Endothelial cell (in vitro differentiated cells): ENCODE data around the gene ERBIN. TPM values are rescaled to one million over a fixed set of nuclear protein-coding genes. Genes with fewer than 3 reads are reported as not detected.

Experiments used
- DNase-seq: peaks from one replicate; pipeline ENCODE4 v3.0.0; 2021; ENCODE audit warnings: low spot score
- H3K27ac Mint-ChIP-seq: one replicate; pipeline ENCODE4 v1.8.0; 2021; ENCODE audit warnings: mixed read lengths, inconsistent platforms; ENCODE audit not compliant: unreplicated experiment
- H3K27me3 Mint-ChIP-seq: one replicate; pipeline ENCODE4 v1.8.0; 2021; ENCODE audit warnings: mild to moderate bottlenecking, moderate library complexity, mixed read lengths, inconsistent platforms; ENCODE audit not compliant: unreplicated experiment
- H3K36me3 Mint-ChIP-seq: one replicate; pipeline ENCODE4 v1.8.0; 2021; ENCODE audit warnings: mild to moderate bottlenecking, low read depth, mixed read lengths, inconsistent platforms; ENCODE audit not compliant: unreplicated experiment
- H3K4me1 Mint-ChIP-seq: one replicate; pipeline ENCODE4 v1.8.0; 2021; ENCODE audit warnings: mild to moderate bottlenecking, mixed read lengths, inconsistent platforms; ENCODE audit not compliant: unreplicated experiment
- H3K4me3 Mint-ChIP-seq: one replicate; pipeline ENCODE4 v1.8.0; 2021; ENCODE audit warnings: mild to moderate bottlenecking, mixed read lengths, inconsistent platforms; ENCODE audit not compliant: unreplicated experiment
- H3K9me3 Mint-ChIP-seq: one replicate; pipeline ENCODE4 v1.8.0; 2021; ENCODE audit warnings: mixed read lengths, inconsistent platforms; ENCODE audit not compliant: unreplicated experiment
- total RNA-seq: library from RNA; stranded (reverse); fragmentation: NEBNext Ultra II Directional; extraction: Animal tissue kit (Norgen Biotek cat#: 25700); gene quantifications from one replicate; pipeline ENCODE4 v1.2.1, GENCODE V29; 2021; ENCODE audit not compliant: unreplicated experiment
- TF ChIP-seq, protein P1 (sequence below): fragments of 200-600 bp; sonication (generic); IDR thresholded peaks from one replicate; pipeline ENCODE4 v1.5.0; 2021; ENCODE audit warnings: antibody characterized with exemption; ENCODE audit not compliant: unreplicated experiment

Gene ERBIN
- total RNA-seq, 1 donor from 2014 or later: 93.3 TPM

DNA sequence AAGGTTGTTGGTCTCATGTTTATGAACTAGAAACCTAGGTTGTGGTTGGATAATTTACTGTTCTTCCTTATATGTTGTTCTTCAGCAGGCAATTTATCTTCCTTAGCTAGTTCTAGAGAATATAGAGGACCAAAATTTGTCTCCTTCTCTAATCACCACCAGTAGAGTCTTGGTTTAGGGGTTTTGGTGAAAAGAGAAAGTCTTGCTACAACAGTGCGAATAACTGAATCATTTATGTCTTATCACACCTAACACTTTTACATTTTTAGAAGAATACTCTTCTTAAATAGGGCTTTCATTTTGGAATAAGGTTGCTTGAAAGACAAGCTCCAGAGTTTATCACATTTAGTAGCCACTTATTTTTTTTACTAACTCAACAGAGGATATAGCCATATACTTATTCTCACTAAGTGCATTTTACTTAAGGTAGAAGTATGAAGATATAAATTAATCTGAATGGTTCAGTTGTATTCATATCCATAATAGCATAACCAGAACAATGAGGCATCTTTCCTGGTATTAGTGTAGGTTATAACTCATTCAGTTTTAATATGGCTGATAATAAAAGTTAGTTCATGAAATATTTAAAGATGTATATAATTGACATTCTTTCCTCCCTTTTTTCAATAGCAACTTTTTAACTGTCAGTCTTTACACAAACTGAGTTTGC, 67.9 kb downstream of the ERBIN start:
- H3K27me3 Mint-ChIP-seq: no peaks in the 10 kb centered on the region
- no peak overlapping the region for H3K27ac Mint-ChIP-seq
- no peak overlapping the region for H3K4me3 Mint-ChIP-seq
- no peaks in the 10 kb centered on the region for H3K4me1 Mint-ChIP-seq
- no peaks in the 10 kb centered on the region for H3K9me3 Mint-ChIP-seq
- DNase-seq: no peak
- TF ChIP-seq, protein P1, sequence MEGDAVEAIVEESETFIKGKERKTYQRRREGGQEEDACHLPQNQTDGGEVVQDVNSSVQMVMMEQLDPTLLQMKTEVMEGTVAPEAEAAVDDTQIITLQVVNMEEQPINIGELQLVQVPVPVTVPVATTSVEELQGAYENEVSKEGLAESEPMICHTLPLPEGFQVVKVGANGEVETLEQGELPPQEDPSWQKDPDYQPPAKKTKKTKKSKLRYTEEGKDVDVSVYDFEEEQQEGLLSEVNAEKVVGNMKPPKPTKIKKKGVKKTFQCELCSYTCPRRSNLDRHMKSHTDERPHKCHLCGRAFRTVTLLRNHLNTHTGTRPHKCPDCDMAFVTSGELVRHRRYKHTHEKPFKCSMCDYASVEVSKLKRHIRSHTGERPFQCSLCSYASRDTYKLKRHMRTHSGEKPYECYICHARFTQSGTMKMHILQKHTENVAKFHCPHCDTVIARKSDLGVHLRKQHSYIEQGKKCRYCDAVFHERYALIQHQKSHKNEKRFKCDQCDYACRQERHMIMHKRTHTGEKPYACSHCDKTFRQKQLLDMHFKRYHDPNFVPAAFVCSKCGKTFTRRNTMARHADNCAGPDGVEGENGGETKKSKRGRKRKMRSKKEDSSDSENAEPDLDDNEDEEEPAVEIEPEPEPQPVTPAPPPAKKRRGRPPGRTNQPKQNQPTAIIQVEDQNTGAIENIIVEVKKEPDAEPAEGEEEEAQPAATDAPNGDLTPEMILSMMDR: no peak
- H3K36me3 Mint-ChIP-seq: peaks cover 4% of the 10 kb centered on the region

DNA sequence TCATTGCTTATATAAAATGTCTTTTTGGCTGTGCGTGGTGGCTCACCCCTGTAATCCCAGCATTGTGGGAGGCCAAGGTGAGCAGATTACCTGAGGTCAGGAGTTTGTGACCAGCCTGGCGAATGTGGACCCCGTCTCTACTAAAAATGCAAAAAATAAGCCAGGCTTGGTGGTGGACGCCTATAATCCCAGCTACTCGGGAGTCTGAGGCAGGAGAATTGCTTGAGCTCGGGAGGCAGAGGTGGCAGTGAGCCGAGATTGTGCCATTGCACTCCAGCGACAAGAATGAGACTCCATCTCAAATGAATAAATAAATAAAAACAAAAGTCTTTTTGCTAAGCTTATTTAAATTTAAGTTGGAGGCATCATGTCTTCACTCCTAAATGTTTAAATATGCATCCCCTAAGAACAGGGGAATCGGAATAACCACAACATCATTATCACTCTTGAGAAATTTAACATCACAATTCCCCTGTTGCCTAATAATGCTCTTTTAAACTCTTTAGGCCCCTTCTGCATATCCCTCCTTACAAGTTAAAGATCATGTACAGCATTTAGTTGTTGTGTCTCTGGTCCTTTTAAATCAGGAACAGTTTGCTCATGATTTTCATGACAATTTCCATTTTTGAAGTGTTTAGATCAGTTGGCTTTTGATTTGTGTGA, 72.8 kb downstream of the ERBIN start:
- TF ChIP-seq, protein P1: no peak
- Mint-ChIP-seq H3K27me3 (peaks cover 7% of the 10 kb centered on the region), H3K4me3 (no peak overlapping the region), H3K4me1 (no peaks in the 10 kb centered on the region), H3K36me3 (peaks cover 14% of the 10 kb centered on the region), H3K27ac (peak overlapping the region; percentile 64), H3K9me3 (no peaks in the 10 kb centered on the region)
- no peak for DNase-seq

DNA sequence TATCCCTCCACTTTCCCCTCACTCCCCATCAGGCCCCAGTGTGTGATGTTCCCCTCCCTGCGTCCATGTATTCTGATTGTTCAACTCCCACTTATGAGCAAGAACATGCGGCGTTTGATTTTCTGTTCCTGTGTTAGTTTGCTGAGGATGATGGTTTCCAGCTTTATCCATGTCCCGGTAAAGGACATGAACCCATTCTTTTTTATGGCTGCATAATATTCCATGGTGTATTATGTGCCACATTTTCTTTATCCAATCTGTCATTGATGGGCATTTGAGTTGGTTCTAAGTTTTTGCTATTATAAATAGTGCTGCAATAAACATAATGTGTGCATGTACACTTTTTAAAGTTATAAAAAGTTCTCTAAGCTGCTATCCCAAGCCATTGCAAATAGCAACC, 75.6 kb downstream of the ERBIN start:
- H3K4me3 Mint-ChIP-seq: no peak overlapping the region
- H3K27me3 Mint-ChIP-seq: peaks cover 11% of the 10 kb centered on the region
- TF ChIP-seq, protein P1: no peak
- H3K4me1 Mint-ChIP-seq: peaks cover 9% of the 10 kb centered on the region
- no peak overlapping the region for H3K27ac Mint-ChIP-seq
- no peaks in the 10 kb centered on the region for H3K9me3 Mint-ChIP-seq
- peaks cover 27% of the 10 kb centered on the region for H3K36me3 Mint-ChIP-seq
- DNase-seq: no peak

DNA sequence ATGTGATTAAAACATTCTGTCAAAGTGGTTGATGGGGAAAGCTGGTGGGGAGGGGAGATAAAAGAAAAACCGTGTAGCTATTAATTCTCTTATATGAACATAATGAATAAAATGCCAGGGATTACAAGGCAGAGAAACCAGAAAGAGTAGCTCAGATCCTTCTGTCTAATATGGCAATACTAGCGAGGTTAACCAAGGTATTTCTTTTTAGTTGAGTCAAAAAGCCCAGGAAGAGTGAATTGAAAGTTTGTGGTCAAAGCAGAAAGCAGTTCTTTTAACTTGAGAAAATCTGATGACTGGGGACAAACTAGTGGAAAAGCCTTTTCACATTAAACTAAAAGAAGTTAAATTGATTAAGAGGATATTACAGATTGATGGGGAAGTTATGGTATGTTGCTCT, 76.0 kb downstream of the ERBIN start:
- peaks cover 9% of the 10 kb centered on the region for H3K4me1 Mint-ChIP-seq
- no peak overlapping the region for H3K4me3 Mint-ChIP-seq
- H3K27me3 Mint-ChIP-seq: peaks cover 11% of the 10 kb centered on the region
- H3K27ac Mint-ChIP-seq: no peak overlapping the region
- H3K9me3 Mint-ChIP-seq: no peaks in the 10 kb centered on the region
- peaks cover 27% of the 10 kb centered on the region for H3K36me3 Mint-ChIP-seq
- DNase-seq: no peak
- TF ChIP-seq, protein P1: no peak

DNA sequence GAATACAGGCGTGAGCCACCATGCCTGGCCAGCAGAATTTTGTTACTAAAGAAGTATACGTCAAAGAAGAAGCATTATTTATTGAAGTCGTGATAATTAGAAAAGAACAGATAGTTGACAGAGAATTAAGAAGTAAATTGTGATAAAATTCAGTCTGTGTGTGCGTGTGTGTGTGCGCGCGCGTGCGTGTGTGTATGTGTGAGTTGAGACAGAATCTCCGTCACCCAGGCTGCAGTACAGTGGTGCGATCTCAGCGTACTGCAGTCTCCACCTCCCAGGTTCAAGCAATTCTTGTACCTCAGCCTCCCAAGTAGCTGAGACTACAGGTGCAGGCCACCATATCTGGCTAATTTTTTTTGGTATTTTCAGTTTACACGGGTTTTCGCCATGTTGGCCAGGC, 77.8 kb downstream of the ERBIN start:
- DNase-seq: no peak
- peaks cover 9% of the 10 kb centered on the region for H3K4me1 Mint-ChIP-seq
- H3K36me3 Mint-ChIP-seq: peaks cover 27% of the 10 kb centered on the region
- H3K9me3 Mint-ChIP-seq: no peaks in the 10 kb centered on the region
- peak overlapping the region; percentile 5 for H3K27ac Mint-ChIP-seq
- H3K27me3 Mint-ChIP-seq: peaks cover 11% of the 10 kb centered on the region
- H3K4me3 Mint-ChIP-seq: no peak overlapping the region
- TF ChIP-seq, protein P1: no peak
